Esophagus muscularis mucosa (tissue), 4 donors: Measurements from ENCODE around the gene TENM4.

Source experiments
- EP300 ChIP-seq: sonication (generic); formaldehyde crosslinking; IDR thresholded peaks from one replicate; pipeline ENCODE4 v1.6.1; 2017; ENCODE audit warnings: antibody characterized with exemption
- POLR2AphosphoS5 ChIP-seq, 2 donors: sonication (generic); formaldehyde crosslinking; IDR thresholded peaks; one replicate each; pipeline ENCODE4 v1.6.1; 2017; ENCODE audit warnings: antibody characterized with exemption in 2 of 2
- TF ChIP-seq, protein P1 (sequence below), 3 experiments: fragments of 200-600 bp in 2 of 3; fragments of 450-650 bp in 1 of 3; sonication (generic) in 2 of 3; IDR thresholded peaks; one replicate each; pipeline ENCODE4 v1.5.1; 2017 to 2019; ENCODE audit warnings: antibody characterized with exemption in 3 of 3, mild to moderate bottlenecking in 2 of 3, moderate library complexity in 1 of 3

DNA sequence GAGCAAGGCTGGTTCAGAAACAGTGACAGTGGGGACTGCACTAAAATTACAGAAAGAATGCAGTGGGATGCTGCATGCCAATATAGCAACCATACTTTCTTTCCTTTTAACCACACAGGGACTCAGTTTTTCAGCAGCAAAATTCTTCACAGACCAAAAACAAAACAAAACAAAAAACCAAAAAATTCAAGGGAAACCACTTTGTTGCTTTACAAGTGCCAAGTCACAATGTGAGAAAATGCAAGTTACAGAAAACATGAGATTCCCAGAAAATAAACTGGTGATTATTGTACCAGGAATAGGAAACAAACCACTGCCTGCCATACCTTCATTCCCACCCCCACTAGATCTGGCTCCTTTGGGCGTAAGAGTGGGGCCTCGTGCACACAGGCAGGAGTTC is 52.6 kb downstream of the TENM4 start:
- TF ChIP-seq, protein P1, sequence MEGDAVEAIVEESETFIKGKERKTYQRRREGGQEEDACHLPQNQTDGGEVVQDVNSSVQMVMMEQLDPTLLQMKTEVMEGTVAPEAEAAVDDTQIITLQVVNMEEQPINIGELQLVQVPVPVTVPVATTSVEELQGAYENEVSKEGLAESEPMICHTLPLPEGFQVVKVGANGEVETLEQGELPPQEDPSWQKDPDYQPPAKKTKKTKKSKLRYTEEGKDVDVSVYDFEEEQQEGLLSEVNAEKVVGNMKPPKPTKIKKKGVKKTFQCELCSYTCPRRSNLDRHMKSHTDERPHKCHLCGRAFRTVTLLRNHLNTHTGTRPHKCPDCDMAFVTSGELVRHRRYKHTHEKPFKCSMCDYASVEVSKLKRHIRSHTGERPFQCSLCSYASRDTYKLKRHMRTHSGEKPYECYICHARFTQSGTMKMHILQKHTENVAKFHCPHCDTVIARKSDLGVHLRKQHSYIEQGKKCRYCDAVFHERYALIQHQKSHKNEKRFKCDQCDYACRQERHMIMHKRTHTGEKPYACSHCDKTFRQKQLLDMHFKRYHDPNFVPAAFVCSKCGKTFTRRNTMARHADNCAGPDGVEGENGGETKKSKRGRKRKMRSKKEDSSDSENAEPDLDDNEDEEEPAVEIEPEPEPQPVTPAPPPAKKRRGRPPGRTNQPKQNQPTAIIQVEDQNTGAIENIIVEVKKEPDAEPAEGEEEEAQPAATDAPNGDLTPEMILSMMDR (IDR thresholded peaks at IDR 0.05): no peak
- TF ChIP-seq POLR2AphosphoS5 (IDR thresholded peaks at IDR 0.05) (no peak), EP300 (no peak)
